Naive B cell (primary cell): ENCODE measurements around the gene HSPG2. TPM values are rescaled to one million over a fixed set of nuclear protein-coding genes. Genes with fewer than 3 reads are reported as not detected.
"Not testable (repeated sequence)": the region's sequence is repeated elsewhere in the genome, so short reads cannot be mapped to it uniquely, and the experiment has no call there.

Source experiments
- ATAC-seq, 2 donors: fragments of 150-1000 bp; cut with Tn5 transposase; 2 replicates each; pipeline ENCODE4 v1.10.0; 2021; ENCODE audit warnings: low read depth in 2 of 2, mild to moderate bottlenecking in 2 of 2, moderate library complexity in 2 of 2
- DNase-seq: peaks from one replicate; pipeline ENCODE4 v3.0.0; 2022
- H3K27ac Mint-ChIP-seq, 6 donors: one replicate each; pipeline ENCODE4 v1.8.0; 2020 to 2022; ENCODE audit warnings: mild to moderate bottlenecking in 6 of 6, mixed read lengths in 6 of 6, moderate library complexity in 5 of 6, inconsistent platforms in 2 of 6
- H3K27me3 Mint-ChIP-seq, 3 donors: one replicate each; pipeline ENCODE4 v1.8.0; 2021 to 2022; ENCODE audit warnings: mixed read lengths in 3 of 3, mild to moderate bottlenecking in 1 of 3
- H3K36me3 Mint-ChIP-seq, 2 donors: one replicate each; pipeline ENCODE4 v1.8.0; 2020 to 2022; ENCODE audit warnings: mixed read lengths in 2 of 2, inconsistent platforms in 1 of 2, mild to moderate bottlenecking in 1 of 2
- H3K4me1 Mint-ChIP-seq, 3 donors: one replicate each; pipeline ENCODE4 v1.8.0; 2020 to 2022; ENCODE audit warnings: mixed read lengths in 3 of 3, inconsistent platforms in 1 of 3, mild to moderate bottlenecking in 1 of 3, moderate library complexity in 1 of 3
- H3K4me3 Mint-ChIP-seq, 8 donors: one replicate each; pipeline ENCODE4 v1.8.0; 2020 to 2022; ENCODE audit warnings: mild to moderate bottlenecking in 8 of 8, mixed read lengths in 8 of 8, moderate library complexity in 8 of 8, inconsistent platforms in 2 of 8
- H3K9me3 Mint-ChIP-seq, 7 donors: one replicate each; pipeline ENCODE4 v1.8.0; 2020 to 2022; ENCODE audit warnings: mixed read lengths in 7 of 7, mild to moderate bottlenecking in 5 of 7, inconsistent platforms in 2 of 7, moderate library complexity in 1 of 7
- polyA plus RNA-seq, 6 donors: library from polyadenylated mRNA; unstranded; fragments of 300-500 nt; fragmentation: Illumina TruSeq; gene quantifications; one replicate each; pipeline ENCODE4 v1.2.3, GENCODE V29; 2021; ENCODE audit warnings: low read depth in 6 of 6

Gene HSPG2
- polyA plus RNA-seq, 6 donors from 2014 or later: 0.07 TPM; not detected in 5

DNA sequence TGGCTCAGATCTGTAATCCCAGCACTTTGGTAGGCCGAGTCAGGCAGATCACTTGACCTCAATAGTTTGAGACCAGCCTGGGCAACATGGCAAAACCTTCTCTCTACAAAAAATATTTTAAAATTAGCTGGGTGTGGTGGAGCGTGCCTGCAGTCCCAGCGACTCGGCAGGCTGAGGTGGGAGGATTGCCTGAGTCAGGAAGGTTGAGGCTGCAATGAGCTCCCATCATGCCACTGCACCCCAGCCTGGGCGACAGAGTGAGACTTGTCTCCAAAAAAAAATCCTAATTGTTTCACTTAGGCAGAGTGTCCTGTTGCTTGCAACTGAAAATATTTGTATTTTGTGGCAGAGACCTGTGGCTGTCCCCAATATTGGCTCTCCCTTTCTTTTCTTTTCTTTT is 32.0 kb upstream of the HSPG2 start:
- peaks cover under 1 to 20% (median 6%) of the 10 kb centered on the region in 3 donors for H3K27me3 Mint-ChIP-seq
- not testable (repeated sequence) for H3K27ac Mint-ChIP-seq, H3K36me3 Mint-ChIP-seq, H3K9me3 Mint-ChIP-seq, H3K4me3 Mint-ChIP-seq, DNase-seq, ATAC-seq, H3K4me1 Mint-ChIP-seq

DNA sequence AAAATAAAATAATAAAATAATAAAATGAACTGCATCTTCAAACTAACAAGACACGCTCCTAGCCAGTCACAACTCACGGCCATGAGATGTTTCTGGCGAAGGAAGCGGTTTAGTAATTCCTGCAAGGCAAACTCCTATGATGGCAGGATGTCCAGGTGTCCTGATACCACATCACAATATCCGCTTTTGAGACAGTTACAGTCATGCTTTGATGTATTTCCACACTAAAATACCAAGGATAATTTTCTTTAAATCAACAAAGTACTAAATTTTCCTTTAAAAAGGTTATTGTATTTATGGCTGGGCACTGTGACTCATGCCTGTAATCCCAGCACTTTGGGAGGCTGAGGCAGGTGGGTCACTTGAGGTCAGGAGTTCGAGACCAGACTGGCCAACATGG is 30.1 kb upstream of the HSPG2 start:
- not testable (repeated sequence) for H3K4me1 Mint-ChIP-seq, DNase-seq, ATAC-seq, H3K36me3 Mint-ChIP-seq, H3K9me3 Mint-ChIP-seq, H3K4me3 Mint-ChIP-seq, H3K27ac Mint-ChIP-seq
- H3K27me3 Mint-ChIP-seq: peaks cover 10 to 26% (median 11%) of the 10 kb centered on the region in 3 donors

- ATAC-seq (no peak), DNase-seq (no peak)
- Mint-ChIP-seq H3K4me1 (peaks cover 3 to 5% (median 4%) of the 10 kb centered on the region in 3 donors), H3K27me3 (peaks cover 10 to 26% (median 11%) of the 10 kb centered on the region in 3 donors), H3K9me3 (no peaks in the 10 kb centered on the region), H3K27ac (no peak overlapping the region), H3K36me3 (no peaks in the 10 kb centered on the region), H3K4me3 (no peak overlapping the region)
These were observed 29.3 kb upstream of the HSPG2 start for GRCh38 chr1:21966247-21967000.

DNA sequence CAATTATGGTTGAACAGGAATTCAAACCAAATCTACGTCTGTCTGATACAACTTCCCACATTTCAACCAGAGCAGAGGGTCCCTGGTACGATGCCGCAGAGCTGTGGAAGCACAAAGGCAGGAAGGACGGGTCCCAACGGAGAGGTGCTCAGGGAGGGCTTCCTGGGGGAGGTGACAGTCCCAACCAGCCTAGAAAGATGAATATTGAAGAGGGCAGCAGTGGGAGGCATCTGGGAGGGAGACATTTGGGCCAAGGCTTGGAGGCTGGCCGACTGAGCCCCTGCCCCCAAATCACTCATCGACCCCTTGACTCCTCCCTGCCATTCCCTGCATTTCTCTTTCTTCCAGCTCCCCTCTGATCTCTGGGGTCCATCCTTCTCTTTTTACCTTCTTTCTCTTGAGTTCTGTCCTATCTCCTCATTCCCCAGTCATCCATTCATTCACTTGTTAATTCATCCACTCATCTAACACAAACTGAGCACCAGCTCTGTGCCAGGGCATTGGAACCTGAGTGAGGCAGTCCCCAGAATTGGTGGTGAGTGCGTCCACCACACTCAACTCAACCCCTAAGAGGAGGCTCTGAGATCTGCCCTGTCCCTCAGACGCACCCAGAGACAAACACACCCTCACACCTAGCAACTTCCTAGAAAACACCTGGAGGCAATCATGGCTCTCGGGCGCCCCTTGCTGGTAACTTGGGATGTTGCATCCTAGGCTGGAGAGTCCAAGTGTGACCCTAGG is 26.5 kb upstream of the HSPG2 start:
- H3K4me1 Mint-ChIP-seq: peaks cover 3 to 5% (median 4%) of the 10 kb centered on the region in 3 donors
- H3K9me3 Mint-ChIP-seq: no peaks in the 10 kb centered on the region
- DNase-seq (peak; percentile 67), ATAC-seq (peak; percentile 79 to 88)
- peaks cover 10 to 23% (median 11%) of the 10 kb centered on the region in 3 donors for H3K27me3 Mint-ChIP-seq
- no peak overlapping the region for H3K4me3 Mint-ChIP-seq
- peak overlapping the region in 1 of 6 donors; percentile 72 for H3K27ac Mint-ChIP-seq
- H3K36me3 Mint-ChIP-seq: no peaks in the 10 kb centered on the region

- ATAC-seq: no peak
- Mint-ChIP-seq H3K4me1 (peaks cover 3 to 9% (median 4%) of the 10 kb centered on the region in 3 donors), H3K27me3 (peaks cover 11 to 36% (median 27%) of the 10 kb centered on the region in 3 donors), H3K9me3 (no peaks in the 10 kb centered on the region), H3K4me3 (no peak overlapping the region), H3K36me3 (no peaks in the 10 kb centered on the region), H3K27ac (peak overlapping the region in 1 of 6 donors; percentile 19)
- DNase-seq: no peak
These were observed 24.7 kb upstream of the HSPG2 start for GRCh38 chr1:21961799-21962198.

- ATAC-seq: no peak
- no peak overlapping the region for H3K4me3 Mint-ChIP-seq
- DNase-seq: no peak
- H3K36me3 Mint-ChIP-seq: no peaks in the 10 kb centered on the region
- peaks cover 3 to 11% (median 4%) of the 10 kb centered on the region in 3 donors for H3K4me1 Mint-ChIP-seq
- no peak overlapping the region for H3K27ac Mint-ChIP-seq
- H3K27me3 Mint-ChIP-seq: peaks cover 11 to 35% (median 23%) of the 10 kb centered on the region in 3 donors
- H3K9me3 Mint-ChIP-seq: no peaks in the 10 kb centered on the region
These were observed 24.2 kb upstream of the HSPG2 start for GRCh38 chr1:21961337-21961736.

GRCh38 chr1:21956720-21957552 is 19.8 kb upstream of the HSPG2 start:
- H3K4me1 Mint-ChIP-seq: peaks cover 0 to 5% (median 0%) of the 10 kb centered on the region in 3 donors
- H3K36me3 Mint-ChIP-seq: no peaks in the 10 kb centered on the region
- H3K9me3 Mint-ChIP-seq: no peaks in the 10 kb centered on the region
- H3K27ac Mint-ChIP-seq: peak overlapping the region in 1 of 6 donors; percentile 26
- ATAC-seq: peak in 1 of 2 donors; percentile 45
- H3K4me3 Mint-ChIP-seq: peak overlapping the region in 1 of 8 donors; percentile 25
- H3K27me3 Mint-ChIP-seq: peaks cover 0 to 22% (median 18%) of the 10 kb centered on the region in 3 donors
- DNase-seq: no peak

- no peak overlapping the region for H3K4me3 Mint-ChIP-seq
- no peak for DNase-seq
- no peak overlapping the region for H3K27ac Mint-ChIP-seq
- no peaks in the 10 kb centered on the region for H3K36me3 Mint-ChIP-seq
- H3K4me1 Mint-ChIP-seq: peaks cover 0 to 5% (median 0%) of the 10 kb centered on the region in 3 donors
- no peaks in the 10 kb centered on the region for H3K9me3 Mint-ChIP-seq
- no peak for ATAC-seq
- H3K27me3 Mint-ChIP-seq: peaks cover 0 to 22% (median 21%) of the 10 kb centered on the region in 3 donors
These were observed 18.6 kb upstream of the HSPG2 start for GRCh38 chr1:21955501-21956281.

GRCh38 chr1:21955058-21955457 is 17.9 kb upstream of the HSPG2 start:
- H3K27me3 Mint-ChIP-seq: peaks cover 0 to 23% (median 22%) of the 10 kb centered on the region in 3 donors
- DNase-seq (no peak), ATAC-seq (no peak)
- H3K4me3 Mint-ChIP-seq: no peak overlapping the region
- H3K27ac Mint-ChIP-seq: no peak overlapping the region
- no peaks in the 10 kb centered on the region for H3K36me3 Mint-ChIP-seq
- H3K4me1 Mint-ChIP-seq: peaks cover 0 to 5% (median 0%) of the 10 kb centered on the region in 3 donors
- no peaks in the 10 kb centered on the region for H3K9me3 Mint-ChIP-seq

GRCh38 chr1:21952786-21953520 is 15.8 kb upstream of the HSPG2 start:
- Mint-ChIP-seq H3K4me3 (no peak overlapping the region), H3K27ac (no peak overlapping the region), H3K9me3 (no peaks in the 10 kb centered on the region), H3K4me1 (peaks cover 0 to 5% (median 0%) of the 10 kb centered on the region in 3 donors), H3K36me3 (no peaks in the 10 kb centered on the region), H3K27me3 (peaks cover 0 to 18% (median 16%) of the 10 kb centered on the region in 3 donors)
- ATAC-seq (no peak), DNase-seq (no peak)

- peaks cover 0 to 5% (median 0%) of the 10 kb centered on the region in 3 donors for H3K27me3 Mint-ChIP-seq
- ATAC-seq: no peak
- H3K9me3 Mint-ChIP-seq: no peaks in the 10 kb centered on the region
- H3K4me3 Mint-ChIP-seq: no peak overlapping the region
- H3K27ac Mint-ChIP-seq: no peak overlapping the region
- H3K4me1 Mint-ChIP-seq: no peaks in the 10 kb centered on the region
- DNase-seq: no peak
- no peaks in the 10 kb centered on the region for H3K36me3 Mint-ChIP-seq
These were observed 14.2 kb upstream of the HSPG2 start for GRCh38 chr1:21951226-21951870.

- peak overlapping the region in 1 of 8 donors; percentile 70 for H3K4me3 Mint-ChIP-seq
- H3K9me3 Mint-ChIP-seq: no peaks in the 10 kb centered on the region
- H3K36me3 Mint-ChIP-seq: no peaks in the 10 kb centered on the region
- H3K4me1 Mint-ChIP-seq: no peaks in the 10 kb centered on the region
- DNase-seq (no peak), ATAC-seq (no peak)
- H3K27ac Mint-ChIP-seq: peak overlapping the region in 1 of 6 donors; percentile 11
- peaks cover 0 to 5% (median 0%) of the 10 kb centered on the region in 3 donors for H3K27me3 Mint-ChIP-seq
These were observed 13.6 kb upstream of the HSPG2 start for GRCh38 chr1:21950734-21951133.
